Skeletal muscle tissue (tissue), 5 donors: ENCODE data around the gene CHTOP. TPM values are rescaled to one million over a fixed set of nuclear protein-coding genes. Genes with fewer than 3 reads are reported as not detected.

ENCODE experiments used
- H3K27ac ChIP-seq: one replicate; pipeline ENCODE4 v1.7.0; 2013; ENCODE audit warnings: mild to moderate bottlenecking, low read depth, low read length, inconsistent platforms
- H3K27me3 ChIP-seq, 3 donors: one replicate each; pipeline ENCODE4 v1.7.0; 2013; ENCODE audit warnings: low read length in 3 of 3; ENCODE audit not compliant: control insufficient read depth in 3 of 3, insufficient read depth in 3 of 3
- H3K36me3 ChIP-seq, 3 donors: one replicate each; pipeline ENCODE4 v1.7.0; 2013; ENCODE audit warnings: low read length in 3 of 3; ENCODE audit not compliant: control insufficient read depth in 3 of 3, insufficient read depth in 3 of 3
- H3K4me1 ChIP-seq, 3 donors: one replicate each; pipeline ENCODE4 v1.7.0; 2013; ENCODE audit warnings: low read length in 3 of 3, mild to moderate bottlenecking in 3 of 3; ENCODE audit not compliant: control insufficient read depth in 3 of 3, insufficient read depth in 3 of 3
- H3K4me3 ChIP-seq, 3 donors: one replicate each; pipeline ENCODE4 v1.7.0; 2013; ENCODE audit warnings: low read length in 3 of 3
- H3K9ac ChIP-seq, 3 donors: one replicate each; pipeline ENCODE4 v1.7.0; 2013; ENCODE audit warnings: low read length in 3 of 3, mild to moderate bottlenecking in 3 of 3, moderate library complexity in 2 of 3, low read depth in 1 of 3
- H3K9me3 ChIP-seq, 3 donors: one replicate each; pipeline ENCODE4 v1.7.0; 2013; ENCODE audit warnings: low read length in 3 of 3; ENCODE audit not compliant: control insufficient read depth in 3 of 3
- small RNA-seq: library from RNA; depleted of rRNA; stranded (forward); fragments of <200 nt; gene quantifications from one replicate; pipeline ENCODE3, GENCODE V24; 2014
- total RNA-seq: library from RNA; depleted of rRNA; stranded (reverse); fragments of >200 nt; gene quantifications from one replicate; pipeline ENCODE4 v1.2.3, GENCODE V29; 2014
- donor health status: Osteomylitis.

CHTOP gene
- total RNA-seq, 1 donor from 2014 or later: 46.4 TPM

- Histone ChIP-seq H3K36me3 (peaks cover 0 to 3% (median 2%) of the 10 kb centered on the region in 3 donors), H3K27ac (no peak overlapping the region), H3K4me1 (peaks cover 0 to 5% (median 2%) of the 10 kb centered on the region in 3 donors), H3K4me3 (no peak overlapping the region), H3K9me3 (no peaks in the 10 kb centered on the region), H3K9ac (no peak overlapping the region), H3K27me3 (no peaks in the 10 kb centered on the region)
These were observed 59.6 kb downstream of the CHTOP start for GRCh38 chr1:153693466-153693865.

Small RNAs within 50 kb of the gene (small RNA-seq; reads per million reads assigned to genes)
- not detected for gene MIR8083

Other genes starting within 250 kb of the CHTOP start
- 67.3 TPM for gene S100A8, start 243.0 kb upstream of the CHTOP start, total RNA-seq
- not detected for gene S100A7A, start 217.5 kb upstream of the CHTOP start, total RNA-seq
- not detected for gene S100A7, start 173.4 kb upstream of the CHTOP start, total RNA-seq
- 203 TPM for gene S100A6, start 98.1 kb upstream of the CHTOP start, total RNA-seq
- gene S100A5, start 93.1 kb upstream of the CHTOP start, total RNA-seq: not detected
- 165 TPM for gene S100A4, start 88.3 kb upstream of the CHTOP start, total RNA-seq
- not detected for gene S100A3, start 84.8 kb upstream of the CHTOP start, total RNA-seq
- gene S100A2, start 68.2 kb upstream of the CHTOP start, total RNA-seq: not detected
- gene S100A16, start 20.9 kb upstream of the CHTOP start, total RNA-seq: 36.0 TPM
- not detected for gene S100A14, start 17.7 kb upstream of the CHTOP start, total RNA-seq
- 55.3 TPM for gene S100A13, start 6.6 kb upstream of the CHTOP start, total RNA-seq
- gene S100A1, start 5.6 kb upstream of the CHTOP start, total RNA-seq: 0.52 TPM
- 56.4 TPM for gene SNAPIN, start 24.6 kb downstream of the CHTOP start, total RNA-seq
- gene ILF2, start 36.9 kb downstream of the CHTOP start, total RNA-seq: 148 TPM
- 11.5 TPM for gene NPR1, start 44.6 kb downstream of the CHTOP start, total RNA-seq
- 24.0 TPM for gene INTS3, start 94.0 kb downstream of the CHTOP start, total RNA-seq
- 16.7 TPM for gene SLC27A3, start 141.3 kb downstream of the CHTOP start, total RNA-seq